Liver (tissue), 9 donors: ENCODE results near the gene TAF3. TPM values are rescaled to one million over a fixed set of nuclear protein-coding genes. Genes with fewer than 3 reads are reported as not detected.

Source experiments
- DNase-seq: peaks from one replicate; pipeline ENCODE4 v3.0.0-alpha.2; 2017; ENCODE audit warnings: low spot score
- H3K27ac ChIP-seq, 2 donors: one replicate each; pipeline ENCODE4 v1.7.0; 2013; ENCODE audit warnings: inconsistent platforms in 2 of 2, low read length in 2 of 2, control low read depth in 1 of 2, low read depth in 1 of 2, mild to moderate bottlenecking in 1 of 2
- H3K27me3 ChIP-seq, 4 donors: one replicate each; pipeline versions ENCODE4 v1.6.1 to v1.7.0; 2013; ENCODE audit warnings: low read length in 3 of 4, inconsistent platforms in 1 of 4, mild to moderate bottlenecking in 1 of 4, moderate library complexity in 1 of 4; ENCODE audit not compliant: control insufficient read depth in 4 of 4, insufficient read depth in 4 of 4
- H3K36me3 ChIP-seq, 4 donors: one replicate each; pipeline versions ENCODE4 v1.6.1 to v1.7.0; 2013; ENCODE audit warnings: low read length in 3 of 4, mild to moderate bottlenecking in 3 of 4, low read depth in 1 of 4, moderate library complexity in 1 of 4; ENCODE audit not compliant: control insufficient read depth in 4 of 4, insufficient read depth in 3 of 4
- H3K4me1 ChIP-seq, 4 donors: one replicate each; pipeline versions ENCODE4 v1.6.1 to v1.7.0; 2013; ENCODE audit warnings: low read length in 3 of 4, mild to moderate bottlenecking in 3 of 4, moderate library complexity in 1 of 4; ENCODE audit not compliant: control insufficient read depth in 4 of 4, insufficient read depth in 4 of 4
- H3K4me3 ChIP-seq, 3 donors: one replicate each; pipeline versions ENCODE4 v1.6.1 to v1.7.0; 2013; ENCODE audit warnings: low read length in 3 of 3, control low read depth in 1 of 3, low read depth in 1 of 3, mild to moderate bottlenecking in 1 of 3
- H3K9ac ChIP-seq, 2 donors: one replicate each; pipeline ENCODE4 v1.7.0; 2013; ENCODE audit warnings: low read length in 2 of 2, mild to moderate bottlenecking in 2 of 2, moderate library complexity in 2 of 2, control low read depth in 1 of 2, low read depth in 1 of 2
- H3K9me3 ChIP-seq, 4 donors: one replicate each; pipeline versions ENCODE4 v1.6.1 to v1.7.0; 2013; ENCODE audit warnings: low read length in 3 of 4; ENCODE audit not compliant: control insufficient read depth in 4 of 4
- ATF3 ChIP-seq: IDR thresholded peaks from 2 replicates; pipeline ENCODE4 v1.6.1; 2016; ENCODE audit warnings: antibody characterized with exemption
- EGR1 ChIP-seq, 2 donors: IDR thresholded peaks; 2 replicates each; pipeline ENCODE4 v1.6.1; 2016 to 2018; ENCODE audit warnings: antibody characterized with exemption in 2 of 2, low read depth in 2 of 2
- GABPA ChIP-seq, 2 donors: IDR thresholded peaks in 1 of 2; conservative IDR thresholded peaks in 1 of 2; 2 replicates each; pipeline ENCODE4 v1.6.1; 2016; ENCODE audit warnings: antibody characterized with exemption in 2 of 2, mild to moderate bottlenecking in 1 of 2, moderate library complexity in 1 of 2
- HNF4A ChIP-seq, 2 donors: conservative IDR thresholded peaks; 2 replicates each; pipeline ENCODE4 v1.6.1; 2016; ENCODE audit warnings: antibody characterized with exemption in 2 of 2, mild to moderate bottlenecking in 2 of 2
- MAX ChIP-seq: IDR thresholded peaks from 2 replicates; pipeline ENCODE4 v1.6.1; 2016; ENCODE audit warnings: antibody characterized with exemption
- NR2F2 ChIP-seq: IDR thresholded peaks from 2 replicates; pipeline ENCODE4 v1.6.1; 2016; ENCODE audit warnings: antibody characterized with exemption
- REST ChIP-seq: IDR thresholded peaks from 2 replicates; pipeline ENCODE4 v1.6.1; 2016; ENCODE audit warnings: antibody characterized with exemption, mild to moderate bottlenecking
- RXRA ChIP-seq, 2 donors: IDR thresholded peaks; 2 replicates each; pipeline ENCODE4 v1.6.1; 2017 to 2018; ENCODE audit warnings: antibody characterized with exemption in 2 of 2, mild to moderate bottlenecking in 1 of 2
- SP1 ChIP-seq: IDR thresholded peaks from 2 replicates; pipeline ENCODE4 v1.6.1; 2018; ENCODE audit warnings: antibody characterized with exemption, mild to moderate bottlenecking
- ZBTB33 ChIP-seq: IDR thresholded peaks from 2 replicates; pipeline ENCODE4 v1.6.1; 2016; ENCODE audit warnings: antibody characterized with exemption
- polyA plus RNA-seq, 2 donors: library from polyadenylated mRNA; stranded (reverse) in 1 of 2; unstranded in 1 of 2; fragments of 200-250 nt in 1 of 2; fragments of >200 nt in 1 of 2; fragmentation: Nextera tagmentation in 1 of 2; extraction: Ambion mirVana in 1 of 2; gene quantifications; one replicate each; pipeline versions ENCODE4 v1.2.1 to v1.2.3, GENCODE V29; 2013 to 2015
- total RNA-seq, 2 donors: library from RNA; depleted of rRNA; stranded (reverse); fragments of >200 nt; gene quantifications; one replicate each; pipeline ENCODE4 v1.2.3, GENCODE V29; 2014
- donor health status: healthy.
- donor health status: healthy.
- donor health status: healthy.
- donor health status: healthy.
- donor health status: healthy.

TAF3 gene
- total and polyA plus RNA-seq, 4 donors, result 1.5 to 3.6 (median 1.9) TPM

- no peak for TF ChIP-seq GABPA (IDR thresholded peaks at IDR 0.05 in 1 of 2, conservative IDR thresholded peaks at IDR 0.05 in 1 of 2)
- no peak for TF ChIP-seq RXRA (IDR thresholded peaks at IDR 0.05)
- no peak for TF ChIP-seq ZBTB33
Measured at GRCh38 chr10:7891634-7892033, 73.3 kb downstream of the TAF3 start (continued).

- no peak overlapping the region for H3K4me3 ChIP-seq
Measured at GRCh38 chr10:7892146-7892545, 73.8 kb downstream of the TAF3 start.

More at GRCh38 chr10:7892146-7892545, 73.8 kb downstream of the TAF3 start:
- Histone ChIP-seq H3K4me1 (peaks cover 0 to 2% (median under 1%) of the 10 kb centered on the region in 4 donors), H3K27me3 (no peaks in the 10 kb centered on the region), H3K9me3 (no peaks in the 10 kb centered on the region), H3K27ac (no peak overlapping the region), H3K36me3 (no peaks in the 10 kb centered on the region), H3K9ac (no peak overlapping the region)
- no peak for DNase-seq
- TF ChIP-seq MAX (no peak), NR2F2 (no peak), EGR1 (IDR thresholded peaks at IDR 0.05; ENCODE audit: low read depth in 2 of 2) (no peak), SP1 (no peak), HNF4A (conservative IDR thresholded peaks at IDR 0.05) (no peak), ZBTB33 (no peak), GABPA (IDR thresholded peaks at IDR 0.05 in 1 of 2, conservative IDR thresholded peaks at IDR 0.05 in 1 of 2) (no peak), ATF3 (no peak), REST (no peak), RXRA (IDR thresholded peaks at IDR 0.05) (no peak)
